ENCODE results near the gene ZGPAT. TPM values are rescaled to one million over a fixed set of nuclear protein-coding genes. Genes with fewer than 3 reads are reported as not detected.
A peak's percentile ranks its signal among the peaks of the same experiment; 100 is the strongest.

Gene ZGPAT
- total and polyA plus RNA-seq, 2 donors (not counting 1 experiment from before 2014, with no cell fraction given) = 46.1 to 62.1 TPM

DNA sequence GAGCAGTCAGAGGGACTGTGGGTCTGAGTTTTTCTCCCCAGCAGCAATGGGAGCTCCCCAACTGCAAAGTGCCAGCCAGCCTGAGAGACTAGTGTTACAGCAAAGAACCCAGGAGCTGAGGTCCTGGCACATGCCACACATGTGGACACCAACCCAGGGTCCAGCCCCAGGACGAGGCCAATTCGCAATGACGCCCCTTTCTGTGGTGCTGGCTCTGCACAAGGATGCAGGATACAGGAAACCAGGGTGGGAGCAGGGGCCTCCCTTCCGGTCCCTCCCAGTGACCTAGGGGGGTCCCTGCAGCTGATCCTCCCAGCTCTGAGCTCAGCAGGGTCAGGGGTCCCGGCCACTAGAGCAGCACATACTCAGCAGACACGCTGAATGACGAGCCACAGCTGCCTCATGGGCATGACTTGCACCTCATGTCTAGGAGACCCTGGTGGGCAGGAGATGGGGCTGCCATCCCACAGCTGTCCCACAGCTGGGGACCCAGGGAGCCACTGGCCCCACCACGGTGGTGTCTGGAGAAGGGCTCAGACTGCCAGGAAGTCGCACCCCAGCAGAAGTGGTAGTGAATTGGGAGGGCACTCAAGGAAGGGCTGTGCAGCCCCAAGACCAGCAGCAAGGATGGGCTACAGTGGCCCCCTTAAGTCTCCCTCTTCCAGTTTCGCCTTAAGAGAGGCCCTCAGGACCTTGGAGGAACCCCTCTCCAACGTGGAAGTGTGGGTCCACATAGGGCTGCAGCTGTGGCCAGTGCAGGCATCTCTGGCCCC lies 3.7 kb upstream of the ZGPAT start:
- Mint-ChIP-seq H3K4me3 (no peak overlapping the region), H3K27me3 (no peaks in the 10 kb centered on the region), H3K9me3 (ENCODE audit: insufficient read depth) (no peaks in the 10 kb centered on the region), H3K27ac (no peak overlapping the region), H3K4me1 (peaks cover 19% of the 10 kb centered on the region)
- ChIA-PET CTCF (no interaction called here), POLR2A (no interaction called here)
- Histone ChIP-seq H3K27me3 (replicated peaks in 1 of 4; ENCODE audit: control extremely low read depth in 1 of 4, control insufficient read depth in 3 of 4, insufficient read depth in 4 of 4, low read length in 3 of 4) (no peaks in the 10 kb centered on the region), H4K20me1 (ENCODE audit: control insufficient read depth, insufficient read depth, low read length, poor library complexity, severe bottlenecking) (peaks cover 95% of the 10 kb centered on the region), H3K4me1 (ENCODE audit: control insufficient read depth in 2 of 2, insufficient read depth in 2 of 2, low read length in 2 of 2) (peaks cover 21 to 24% of the 10 kb centered on the region in 2 donors), H3K9ac (ENCODE audit: low read length) (no peak overlapping the region), H3K4me2 (replicated peaks; ENCODE audit: low read depth, low read length, poor library complexity, severe bottlenecking) (no peak overlapping the region), H3K4me3 (ENCODE audit: control extremely low read depth in 1 of 5, extremely low read depth in 1 of 5, insufficient read depth in 1 of 5, low read depth in 2 of 5, low read length in 4 of 5) (no peak overlapping the region), H3K79me2 (ENCODE audit: control insufficient read depth, insufficient read depth, low read length) (peaks cover 97% of the 10 kb centered on the region), H3K27ac (ENCODE audit: low read length in 2 of 2) (no peak overlapping the region), H3K36me3 (replicated peaks in 1 of 2; ENCODE audit: control extremely low read depth in 1 of 2, control insufficient read depth in 1 of 2, extremely low read depth in 1 of 2, insufficient read depth in 2 of 2, low read length in 1 of 2) (peaks cover 0 to 29% of the 10 kb centered on the region in 2 experiments), H3K9me3 (ENCODE audit: control extremely low read depth in 1 of 3, control insufficient read depth in 2 of 3, insufficient read depth in 1 of 3, low read length in 2 of 3) (no peaks in the 10 kb centered on the region), H2AFZ (ENCODE audit: insufficient read depth, low read depth, low read length, poor library complexity, severe bottlenecking) (no peak overlapping the region)
- TF ChIP-seq EZH2 (IDR thresholded peaks at IDR 0.05; ENCODE audit: borderline replicate concordance, insufficient read depth, low read depth, low read length, poor library complexity, severe bottlenecking) = no peak
- no peak for TF ChIP-seq CTCF (IDR thresholded peaks at IDR 0.05)
- WGBS (ENCODE audit: insufficient coverage) = 94% methylated on average over 10 of the region's 11 CpGs
- intact Hi-C loops (cut with micrococcal nuclease) = no loop called here
- ATAC-seq (ENCODE audit: low read depth) (no peak), DNase-seq (peak; percentile 8)

DNA sequence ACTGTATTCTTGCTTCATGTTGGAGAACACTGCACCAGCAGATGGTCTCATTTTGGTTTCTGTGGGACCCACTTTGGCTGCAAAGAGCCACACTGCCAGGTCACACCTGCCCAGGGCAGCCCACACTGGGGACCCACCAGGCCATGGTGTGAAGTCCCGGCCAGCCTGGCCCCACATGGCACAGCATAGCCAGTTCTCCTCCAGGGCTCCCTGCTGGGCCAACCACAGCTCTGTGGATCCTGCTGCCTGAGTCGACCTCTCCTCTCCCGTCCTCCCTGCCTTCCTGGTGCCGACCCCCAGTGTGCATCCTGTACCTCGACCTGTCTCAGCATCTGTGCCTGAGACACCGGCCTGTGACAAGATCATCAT lies 3.1 kb upstream of the ZGPAT start:
- ChIA-PET POLR2A (no interaction called here), CTCF (no interaction called here)
- TF ChIP-seq EZH2 (IDR thresholded peaks at IDR 0.05; ENCODE audit: borderline replicate concordance, insufficient read depth, low read depth, low read length, poor library complexity, severe bottlenecking) (no peak), CTCF (IDR thresholded peaks at IDR 0.05) (no peak)
- Histone ChIP-seq H3K4me1 (ENCODE audit: control insufficient read depth in 2 of 2, insufficient read depth in 2 of 2, low read length in 2 of 2) (peaks cover 21 to 28% of the 10 kb centered on the region in 2 donors), H4K20me1 (ENCODE audit: control insufficient read depth, insufficient read depth, low read length, poor library complexity, severe bottlenecking) (peaks cover 92% of the 10 kb centered on the region), H3K9me3 (ENCODE audit: control extremely low read depth in 1 of 3, control insufficient read depth in 2 of 3, insufficient read depth in 1 of 3, low read length in 2 of 3) (no peaks in the 10 kb centered on the region), H3K36me3 (replicated peaks in 1 of 2; ENCODE audit: control extremely low read depth in 1 of 2, control insufficient read depth in 1 of 2, extremely low read depth in 1 of 2, insufficient read depth in 2 of 2, low read length in 1 of 2) (peaks cover 0 to 31% of the 10 kb centered on the region in 2 experiments), H3K4me3 (ENCODE audit: control extremely low read depth in 1 of 5, extremely low read depth in 1 of 5, insufficient read depth in 1 of 5, low read depth in 2 of 5, low read length in 4 of 5) (no peak overlapping the region), H3K79me2 (ENCODE audit: control insufficient read depth, insufficient read depth, low read length) (peaks cover 96% of the 10 kb centered on the region), H3K4me2 (replicated peaks; ENCODE audit: low read depth, low read length, poor library complexity, severe bottlenecking) (no peak overlapping the region), H3K27ac (ENCODE audit: low read length in 2 of 2) (no peak overlapping the region), H3K9ac (ENCODE audit: low read length) (no peak overlapping the region), H2AFZ (ENCODE audit: insufficient read depth, low read depth, low read length, poor library complexity, severe bottlenecking) (no peak overlapping the region), H3K27me3 (replicated peaks in 1 of 4; ENCODE audit: control extremely low read depth in 1 of 4, control insufficient read depth in 3 of 4, insufficient read depth in 4 of 4, low read length in 3 of 4) (no peaks in the 10 kb centered on the region)
- 84% methylated on average over 6 of the region's 6 CpGs for WGBS (ENCODE audit: insufficient coverage)
- intact Hi-C loops (cut with micrococcal nuclease) = loop anchor here (5.0 kb wide), 1 partner anchor 358 kb away; the partner anchor contains the start of gene TCEA2
- no peaks in the 10 kb centered on the region for H3K27me3 Mint-ChIP-seq
- ATAC-seq (ENCODE audit: low read depth) (no peak), DNase-seq (peak; percentile 12)
- no peak overlapping the region for H3K4me3 Mint-ChIP-seq
- H3K9me3 Mint-ChIP-seq (ENCODE audit: insufficient read depth) = no peaks in the 10 kb centered on the region
- H3K27ac Mint-ChIP-seq = no peak overlapping the region
- peaks cover 23% of the 10 kb centered on the region for H3K4me1 Mint-ChIP-seq
